Measurements from ENCODE around the gene DEPDC5.

Gene DEPDC5

DNA sequence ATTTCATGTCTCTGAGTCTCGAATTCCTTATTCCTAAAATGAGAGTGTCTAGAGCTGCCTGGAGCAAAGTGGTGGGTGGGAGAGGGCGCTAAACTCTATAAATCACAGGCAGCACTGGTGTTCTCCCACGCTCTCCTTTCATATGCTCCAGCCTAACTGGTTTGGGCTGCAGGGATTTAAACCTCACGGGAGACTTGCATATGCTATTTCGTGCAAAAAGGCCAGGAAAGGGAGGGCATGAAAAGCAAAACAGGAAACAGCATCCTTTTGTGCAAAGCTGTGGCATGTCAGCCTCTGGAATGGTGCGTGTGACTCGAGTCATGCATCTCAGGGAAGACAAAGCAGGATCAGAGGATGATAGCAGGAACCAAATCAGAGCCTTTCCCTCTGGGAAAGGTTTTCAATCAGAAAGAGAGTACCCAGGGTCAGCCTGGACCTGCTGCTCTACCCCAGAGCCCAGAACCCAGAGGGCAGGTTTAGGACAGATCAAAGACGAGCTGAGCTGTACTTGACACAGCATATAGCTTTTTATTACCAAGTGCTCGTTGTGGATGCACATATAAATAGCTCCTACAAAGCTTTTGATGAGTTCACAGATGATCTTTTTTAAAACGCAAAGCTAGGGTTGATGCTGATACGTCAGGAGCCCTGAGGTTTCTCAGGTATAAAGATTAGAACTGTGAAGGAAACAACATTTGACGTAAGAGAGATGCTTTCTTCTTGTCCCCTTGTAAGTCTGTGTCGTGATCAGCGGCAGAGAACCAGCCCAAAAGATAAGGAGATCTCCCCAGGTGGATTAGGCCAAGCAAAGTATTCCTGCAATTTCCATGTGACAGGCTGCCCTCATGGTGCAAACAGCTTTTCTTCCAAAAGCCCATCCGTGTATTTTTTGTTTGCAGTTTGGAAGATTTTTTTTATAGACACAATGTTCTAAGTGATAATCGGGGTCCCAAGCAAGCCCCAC lies 144.3 kb downstream of the DEPDC5 start:
- DNase-seq = no peak

- no peak for DNase-seq
Measured at GRCh38 chr22:31898926-31899325, 145.1 kb downstream of the DEPDC5 start.

- DNase-seq = no peak
Measured at GRCh38 chr22:31899669-31900068, 145.8 kb downstream of the DEPDC5 start.

- no peak for DNase-seq
Measured at GRCh38 chr22:31901388-31902137, 147.7 kb downstream of the DEPDC5 start.

GRCh38 chr22:31904651-31905050 lies 150.8 kb downstream of the DEPDC5 start:
- no peak for DNase-seq

- DNase-seq = no peak
Measured at GRCh38 chr22:31905356-31905755, 151.5 kb downstream of the DEPDC5 start.

DNA sequence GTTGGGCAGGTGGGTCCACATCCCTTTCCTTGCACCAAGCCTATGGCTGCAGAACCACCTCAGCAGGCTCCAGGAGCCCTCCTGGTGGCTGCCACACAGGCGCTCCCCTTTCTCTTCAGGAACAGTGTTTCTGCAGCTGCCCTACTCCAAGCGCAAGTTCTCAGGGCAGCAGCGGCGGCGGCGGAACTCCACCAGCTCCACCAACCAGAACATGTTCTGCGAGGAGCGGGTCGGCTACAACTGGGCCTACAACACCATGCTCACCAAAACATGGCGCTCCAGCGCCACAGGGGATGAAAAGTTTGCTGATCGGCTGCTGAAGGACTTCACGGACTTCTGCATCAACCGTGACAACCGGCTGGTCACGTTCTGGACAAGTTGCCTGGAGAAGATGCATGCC lies 152.3 kb downstream of the DEPDC5 start:
- DNase-seq = no peak

GRCh38 chr22:31906569-31906968 lies 152.8 kb downstream of the DEPDC5 start:
- no peak for DNase-seq

DNA sequence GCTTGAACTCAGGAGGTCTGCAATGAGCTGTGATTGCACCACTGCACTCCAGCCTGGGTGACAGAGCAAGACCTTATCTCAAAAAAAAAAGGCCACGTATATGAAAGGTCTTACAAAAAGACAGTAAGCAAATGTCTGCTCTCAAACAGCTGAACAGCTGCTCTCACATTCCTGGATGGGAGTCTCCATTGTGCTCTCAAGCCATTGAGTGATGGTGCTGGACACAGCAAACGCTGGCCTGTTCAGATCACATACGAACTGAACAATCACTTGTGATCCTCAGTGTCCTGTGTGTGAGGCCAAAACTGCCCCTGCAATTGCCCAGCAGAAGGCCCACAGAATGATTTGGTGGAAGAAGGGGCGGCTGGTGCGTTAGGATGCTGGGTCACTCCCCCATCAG lies 156.2 kb downstream of the DEPDC5 start:
- no peak for DNase-seq

- DNase-seq = no peak
Measured at GRCh38 chr22:31911565-31912406, 158.0 kb downstream of the DEPDC5 start.

DNA sequence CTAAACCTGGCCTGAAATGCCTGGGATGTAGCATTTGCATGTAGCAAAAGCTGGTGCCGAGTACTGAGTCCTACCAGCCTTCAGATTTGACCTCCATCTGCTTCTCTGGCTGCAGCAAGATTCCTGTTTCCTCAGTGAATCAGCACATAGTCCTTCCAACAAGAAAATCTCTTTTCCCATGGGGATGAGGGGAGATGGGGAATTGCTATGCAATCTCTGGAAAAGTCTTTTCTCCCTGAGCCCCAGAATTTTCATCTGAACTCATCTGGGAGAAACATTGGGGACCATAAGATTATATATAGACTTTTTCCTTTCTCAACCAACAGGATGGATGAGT lies 158.6 kb downstream of the DEPDC5 start:
- no peak for DNase-seq

- no peak for DNase-seq
Measured at GRCh38 chr22:31915586-31915985, 161.8 kb downstream of the DEPDC5 start.

- DNase-seq = no peak
Measured at GRCh38 chr22:31917227-31917921, 163.6 kb downstream of the DEPDC5 start.

GRCh38 chr22:31919730-31920129 lies 165.9 kb downstream of the DEPDC5 start:
- no peak for DNase-seq

GRCh38 chr22:31920306-31920705 lies 166.5 kb downstream of the DEPDC5 start:
- DNase-seq = no peak

- DNase-seq = no peak
Measured at GRCh38 chr22:31921106-31921505, 167.3 kb downstream of the DEPDC5 start.

DNA sequence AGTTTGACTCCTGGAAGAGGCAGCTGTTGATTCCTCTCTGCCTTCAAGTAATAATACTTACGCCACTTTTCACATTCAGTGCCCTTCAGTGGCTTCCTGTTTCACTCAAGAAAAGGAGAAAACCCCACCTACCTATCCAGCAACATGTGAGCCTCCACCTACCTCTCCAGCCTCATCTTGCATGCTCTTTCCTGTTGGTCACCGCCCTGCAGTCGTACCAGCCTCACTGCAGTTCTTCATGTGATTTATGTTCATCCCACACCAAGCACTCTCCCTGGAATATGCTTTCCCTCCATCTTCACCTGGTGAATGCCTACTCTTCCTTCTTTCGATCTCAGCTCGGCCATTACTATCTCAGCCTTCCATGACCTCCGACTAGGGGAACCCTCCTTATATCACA lies 168.7 kb downstream of the DEPDC5 start:
- DNase-seq = no peak

DNA sequence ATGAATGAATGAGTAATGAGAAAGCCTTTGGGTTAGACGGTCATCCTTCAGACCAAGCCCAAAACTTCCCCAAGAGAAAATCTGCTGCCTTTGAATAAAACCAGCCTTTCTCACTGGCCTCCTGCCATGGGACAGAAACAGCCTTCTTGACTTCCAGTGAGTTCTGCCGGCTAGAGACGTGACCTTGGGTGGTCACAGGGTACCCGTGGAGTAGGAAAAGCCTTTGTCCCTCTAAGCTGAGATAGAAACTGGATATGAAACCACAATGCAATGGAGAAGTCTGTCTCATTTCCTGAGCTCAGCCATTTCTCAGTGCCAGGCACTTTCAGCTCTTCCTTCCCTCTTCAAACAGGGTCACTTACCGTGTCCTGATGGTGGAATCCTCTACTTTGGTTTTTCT lies 169.3 kb downstream of the DEPDC5 start:
- DNase-seq = no peak

GRCh38 chr22:31923747-31924146 lies 169.9 kb downstream of the DEPDC5 start:
- DNase-seq = no peak

GRCh38 chr22:31925056-31925455 lies 171.2 kb downstream of the DEPDC5 start:
- DNase-seq = no peak

- no peak for DNase-seq
Measured at GRCh38 chr22:31926024-31926423, 172.2 kb downstream of the DEPDC5 start.

DNA sequence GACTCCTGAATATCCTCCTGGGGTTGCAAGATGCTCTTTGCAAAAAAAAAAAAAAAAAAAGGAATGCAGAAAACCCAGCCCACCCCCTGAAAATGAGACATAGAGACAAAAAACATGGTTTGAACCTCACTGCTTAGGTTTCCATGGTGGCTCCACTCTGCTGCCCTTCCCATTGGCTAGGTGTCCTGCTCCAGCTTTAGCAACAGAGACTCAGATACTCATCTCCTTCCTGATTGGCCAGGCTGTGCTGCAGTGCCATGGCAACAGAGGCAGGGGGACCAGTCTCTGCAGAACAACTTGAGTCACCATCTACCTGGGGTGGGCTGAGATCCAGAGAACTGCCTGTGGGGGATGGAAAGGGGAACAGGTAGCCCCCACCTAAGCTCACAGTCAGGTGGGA lies 173.2 kb downstream of the DEPDC5 start:
- DNase-seq = no peak

- no peak for DNase-seq
Measured at GRCh38 chr22:31927562-31927961, 173.7 kb downstream of the DEPDC5 start.
